ENCODE data around the gene SPOCK1. TPM values are rescaled to one million over a fixed set of nuclear protein-coding genes. Genes with fewer than 3 reads are reported as not detected.

SPOCK1 gene
- polyA plus RNA-seq, 2 donors, result 0.86 to 0.88 TPM

- Histone ChIP-seq H3K4me1 (ENCODE audit: control insufficient read depth in 2 of 2, insufficient read depth in 2 of 2, low read length in 1 of 2) (no peaks in the 10 kb centered on the region), H3K9me3 (ENCODE audit: control insufficient read depth in 2 of 2, insufficient read depth in 1 of 2, low read depth in 1 of 2, low read length in 1 of 2) (no peaks in the 10 kb centered on the region), H3K4me3 (ENCODE audit: low read depth in 1 of 2, low read length in 2 of 2) (no peak overlapping the region), H3K27me3 (ENCODE audit: control insufficient read depth in 1 of 2, insufficient read depth in 2 of 2, low read length in 2 of 2) (no peaks in the 10 kb centered on the region), H3K27ac (ENCODE audit: low read depth in 2 of 2, low read length in 1 of 2) (no peak overlapping the region), H3K36me3 (ENCODE audit: control insufficient read depth in 2 of 2, insufficient read depth in 2 of 2, low read length in 1 of 2) (no peaks in the 10 kb centered on the region)
- 53 to 61% methylated on average over 1 of the region's 1 CpG for WGBS, 2 donors
These were observed 61.4 kb downstream of the SPOCK1 start for GRCh38 chr5:137437774-137438173.

DNA sequence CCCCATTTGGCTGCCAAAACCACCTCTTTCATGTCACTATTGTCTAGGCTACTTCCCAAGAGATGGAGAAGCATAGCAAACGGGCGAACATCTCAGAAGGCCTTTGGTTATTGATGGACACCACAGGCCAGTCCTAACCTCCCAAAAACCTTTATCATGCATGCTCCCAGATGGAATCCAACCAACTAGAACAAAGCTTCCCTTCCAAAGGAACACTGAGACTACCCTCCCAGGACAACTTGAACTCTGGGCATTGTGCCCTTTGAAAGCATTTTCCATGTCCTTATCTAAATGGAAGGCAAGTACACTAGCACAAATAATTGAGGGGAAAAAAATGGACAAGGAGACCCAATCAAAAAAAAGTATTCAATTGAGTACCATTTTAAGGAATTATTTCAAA, 65.6 kb downstream of the SPOCK1 start:
- H3K9me3 ChIP-seq (ENCODE audit: control insufficient read depth in 2 of 2, insufficient read depth in 1 of 2, low read depth in 1 of 2, low read length in 1 of 2), result no peaks in the 10 kb centered on the region
- 76 to 86% methylated on average over 2 of the region's 2 CpGs for WGBS, 2 donors
- no peak overlapping the region for H3K27ac ChIP-seq (ENCODE audit: low read depth in 2 of 2, low read length in 1 of 2)
- H3K36me3 ChIP-seq (ENCODE audit: control insufficient read depth in 2 of 2, insufficient read depth in 2 of 2, low read length in 1 of 2), result no peaks in the 10 kb centered on the region
- no peaks in the 10 kb centered on the region for H3K27me3 ChIP-seq (ENCODE audit: control insufficient read depth in 1 of 2, insufficient read depth in 2 of 2, low read length in 2 of 2)
- H3K4me3 ChIP-seq (ENCODE audit: low read depth in 1 of 2, low read length in 2 of 2), result no peak overlapping the region
- no peaks in the 10 kb centered on the region for H3K4me1 ChIP-seq (ENCODE audit: control insufficient read depth in 2 of 2, insufficient read depth in 2 of 2, low read length in 1 of 2)

DNA sequence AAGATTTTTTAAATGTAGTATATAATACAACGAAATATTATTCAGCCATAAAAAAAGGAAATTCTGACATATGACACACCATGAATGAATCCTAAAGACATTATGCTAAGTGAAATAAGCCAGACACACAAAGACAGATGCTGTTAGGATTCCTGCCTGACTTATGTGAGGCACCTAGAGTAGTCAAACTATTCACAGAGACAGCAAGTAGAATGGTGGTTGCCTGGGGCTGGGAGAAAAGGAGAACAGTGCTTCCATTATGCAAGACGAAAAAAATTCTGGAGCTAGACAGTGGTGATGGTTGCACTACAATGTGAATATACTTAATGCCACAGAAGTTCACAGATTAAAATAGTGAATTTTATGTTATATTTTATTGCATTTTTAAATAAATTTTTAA, 66.8 kb downstream of the SPOCK1 start:
- H3K4me1 ChIP-seq (ENCODE audit: control insufficient read depth in 2 of 2, insufficient read depth in 2 of 2, low read length in 1 of 2), result no peaks in the 10 kb centered on the region
- WGBS, 2 donors, result 41 to 45% methylated on average over 2 of the region's 2 CpGs
- no peaks in the 10 kb centered on the region for H3K27me3 ChIP-seq (ENCODE audit: control insufficient read depth in 1 of 2, insufficient read depth in 2 of 2, low read length in 2 of 2)
- no peaks in the 10 kb centered on the region for H3K9me3 ChIP-seq (ENCODE audit: control insufficient read depth in 2 of 2, insufficient read depth in 1 of 2, low read depth in 1 of 2, low read length in 1 of 2)
- H3K27ac ChIP-seq (ENCODE audit: low read depth in 2 of 2, low read length in 1 of 2), result no peak overlapping the region
- H3K4me3 ChIP-seq (ENCODE audit: low read depth in 1 of 2, low read length in 2 of 2), result no peak overlapping the region
- no peaks in the 10 kb centered on the region for H3K36me3 ChIP-seq (ENCODE audit: control insufficient read depth in 2 of 2, insufficient read depth in 2 of 2, low read length in 1 of 2)

DNA sequence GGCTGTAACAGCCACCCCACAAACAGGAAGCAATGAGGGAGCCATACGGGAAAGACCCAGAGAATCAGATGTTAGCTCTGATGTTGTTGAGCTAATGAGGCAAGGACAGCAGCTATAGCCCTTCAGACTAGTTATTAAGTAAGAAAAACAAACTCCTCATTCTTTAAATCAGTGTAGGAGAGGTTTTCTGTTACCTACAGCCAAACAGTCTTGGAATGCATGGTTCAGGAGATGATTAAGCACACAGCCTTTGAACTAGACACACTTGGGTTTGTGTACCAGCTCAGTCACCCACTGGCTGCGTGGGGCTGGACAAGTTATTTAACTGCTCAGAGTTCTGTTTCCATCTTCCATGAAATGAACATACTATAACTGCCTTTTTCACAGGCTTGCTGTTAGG, 68.1 kb downstream of the SPOCK1 start:
- H3K9me3 ChIP-seq (ENCODE audit: control insufficient read depth in 2 of 2, insufficient read depth in 1 of 2, low read depth in 1 of 2, low read length in 1 of 2), result no peaks in the 10 kb centered on the region
- H3K27ac ChIP-seq (ENCODE audit: low read depth in 2 of 2, low read length in 1 of 2), result no peak overlapping the region
- no peaks in the 10 kb centered on the region for H3K27me3 ChIP-seq (ENCODE audit: control insufficient read depth in 1 of 2, insufficient read depth in 2 of 2, low read length in 2 of 2)
- H3K4me3 ChIP-seq (ENCODE audit: low read depth in 1 of 2, low read length in 2 of 2), result no peak overlapping the region
- 20 to 33% methylated on average over 2 of the region's 2 CpGs for WGBS, 2 donors
- no peaks in the 10 kb centered on the region for H3K4me1 ChIP-seq (ENCODE audit: control insufficient read depth in 2 of 2, insufficient read depth in 2 of 2, low read length in 1 of 2)
- H3K36me3 ChIP-seq (ENCODE audit: control insufficient read depth in 2 of 2, insufficient read depth in 2 of 2, low read length in 1 of 2), result no peaks in the 10 kb centered on the region

DNA sequence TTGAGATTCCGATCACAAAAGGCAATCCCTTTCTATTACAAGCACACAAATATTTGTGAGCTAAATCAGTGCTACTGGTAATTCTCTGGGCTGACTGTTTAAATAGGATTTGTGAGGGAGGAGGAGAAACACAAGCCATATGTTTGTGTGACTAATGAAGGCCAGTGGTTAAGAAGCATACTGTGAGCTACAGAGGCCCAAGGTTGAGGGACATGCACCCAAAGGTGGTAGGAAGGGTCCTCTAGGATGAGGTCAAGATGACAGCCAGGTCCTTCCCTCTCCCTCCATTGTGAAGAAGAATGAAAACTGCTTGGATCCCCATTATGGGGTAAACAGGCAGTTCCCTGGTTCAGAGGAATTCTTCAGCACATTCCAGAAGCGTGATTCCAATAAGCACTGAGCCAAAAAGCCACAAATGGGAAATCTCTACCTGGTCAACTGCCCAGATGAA, 83.9 kb downstream of the SPOCK1 start:
- Histone ChIP-seq H3K4me3 (ENCODE audit: low read depth in 1 of 2, low read length in 2 of 2) (no peak overlapping the region), H3K27me3 (ENCODE audit: control insufficient read depth in 1 of 2, insufficient read depth in 2 of 2, low read length in 2 of 2) (no peaks in the 10 kb centered on the region), H3K4me1 (ENCODE audit: control insufficient read depth in 2 of 2, insufficient read depth in 2 of 2, low read length in 1 of 2) (no peaks in the 10 kb centered on the region), H3K36me3 (ENCODE audit: control insufficient read depth in 2 of 2, insufficient read depth in 2 of 2, low read length in 1 of 2) (no peaks in the 10 kb centered on the region), H3K9me3 (ENCODE audit: control insufficient read depth in 2 of 2, insufficient read depth in 1 of 2, low read depth in 1 of 2, low read length in 1 of 2) (no peaks in the 10 kb centered on the region), H3K27ac (ENCODE audit: low read depth in 2 of 2, low read length in 1 of 2) (no peak overlapping the region)
- WGBS, 2 donors, result 63 to 73% methylated on average over 2 of the region's 2 CpGs

DNA sequence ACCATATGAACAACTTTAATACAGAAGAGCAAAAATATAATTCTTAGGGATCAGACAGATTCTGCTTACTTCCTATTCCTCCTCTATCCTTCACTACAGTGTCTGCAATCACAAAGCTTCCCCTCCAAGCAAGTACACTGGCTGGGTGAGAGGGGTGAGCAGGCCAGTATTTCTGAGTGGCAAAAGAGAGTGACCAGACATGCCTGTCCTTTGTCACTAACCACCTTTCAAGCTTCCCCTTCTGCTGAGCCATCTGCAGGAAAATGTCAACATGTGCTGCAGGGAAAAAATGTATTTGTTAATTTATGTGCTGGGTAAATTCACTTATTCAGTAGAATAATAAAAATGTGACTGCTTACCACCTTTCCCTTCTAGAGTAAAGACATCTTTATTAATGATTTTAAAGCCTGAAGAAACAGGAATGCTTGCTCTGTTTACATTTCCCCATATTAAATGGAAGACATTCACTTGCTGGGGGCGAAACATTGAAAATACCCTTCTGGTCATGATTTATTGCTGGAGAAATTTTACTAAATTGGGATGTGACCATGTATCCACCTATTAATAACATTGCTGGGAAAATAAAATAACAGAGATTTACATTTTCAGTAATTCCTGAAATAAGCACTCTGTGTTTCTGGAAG, 84.9 kb downstream of the SPOCK1 start:
- H3K4me3 ChIP-seq (ENCODE audit: low read depth in 1 of 2, low read length in 2 of 2), result no peak overlapping the region
- 31 to 54% methylated on average over 1 of the region's 1 CpG for WGBS, 2 donors
- H3K4me1 ChIP-seq (ENCODE audit: control insufficient read depth in 2 of 2, insufficient read depth in 2 of 2, low read length in 1 of 2), result no peaks in the 10 kb centered on the region
- no peak overlapping the region for H3K27ac ChIP-seq (ENCODE audit: low read depth in 2 of 2, low read length in 1 of 2)
- H3K9me3 ChIP-seq (ENCODE audit: control insufficient read depth in 2 of 2, insufficient read depth in 1 of 2, low read depth in 1 of 2, low read length in 1 of 2), result no peaks in the 10 kb centered on the region
- no peaks in the 10 kb centered on the region for H3K36me3 ChIP-seq (ENCODE audit: control insufficient read depth in 2 of 2, insufficient read depth in 2 of 2, low read length in 1 of 2)
- no peaks in the 10 kb centered on the region for H3K27me3 ChIP-seq (ENCODE audit: control insufficient read depth in 1 of 2, insufficient read depth in 2 of 2, low read length in 2 of 2)

DNA sequence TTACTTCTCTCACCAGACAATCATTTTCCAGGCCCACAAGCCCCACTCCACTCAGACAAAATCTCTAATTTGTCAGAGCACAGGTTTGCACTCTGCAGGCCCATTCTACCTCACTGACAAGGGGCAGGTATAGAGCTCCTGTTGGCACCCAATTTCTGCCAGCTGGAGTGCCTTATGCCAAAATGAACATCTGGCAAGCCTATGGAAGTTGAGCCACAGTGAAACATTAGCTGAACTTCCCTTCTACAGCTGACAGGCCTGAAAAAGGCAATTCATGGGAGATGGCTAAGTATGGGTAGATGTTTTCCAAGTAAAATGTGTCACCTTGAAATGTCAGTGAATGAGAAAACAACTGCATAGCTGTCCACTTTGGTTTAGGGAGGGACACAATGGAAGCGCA, 87.0 kb downstream of the SPOCK1 start:
- Histone ChIP-seq H3K27ac (ENCODE audit: low read depth in 2 of 2, low read length in 1 of 2) (no peak overlapping the region), H3K4me1 (ENCODE audit: control insufficient read depth in 2 of 2, insufficient read depth in 2 of 2, low read length in 1 of 2) (no peaks in the 10 kb centered on the region), H3K9me3 (ENCODE audit: control insufficient read depth in 2 of 2, insufficient read depth in 1 of 2, low read depth in 1 of 2, low read length in 1 of 2) (no peaks in the 10 kb centered on the region), H3K27me3 (ENCODE audit: control insufficient read depth in 1 of 2, insufficient read depth in 2 of 2, low read length in 2 of 2) (no peaks in the 10 kb centered on the region), H3K36me3 (ENCODE audit: control insufficient read depth in 2 of 2, insufficient read depth in 2 of 2, low read length in 1 of 2) (no peaks in the 10 kb centered on the region), H3K4me3 (ENCODE audit: low read depth in 1 of 2, low read length in 2 of 2) (no peak overlapping the region)
- 95 to 98% methylated on average over 1 of the region's 1 CpG for WGBS, 2 donors

- no peaks in the 10 kb centered on the region for H3K9me3 ChIP-seq (ENCODE audit: control insufficient read depth in 2 of 2, insufficient read depth in 1 of 2, low read depth in 1 of 2, low read length in 1 of 2)
- H3K36me3 ChIP-seq (ENCODE audit: control insufficient read depth in 2 of 2, insufficient read depth in 2 of 2, low read length in 1 of 2), result no peaks in the 10 kb centered on the region
- no peaks in the 10 kb centered on the region for H3K27me3 ChIP-seq (ENCODE audit: control insufficient read depth in 1 of 2, insufficient read depth in 2 of 2, low read length in 2 of 2)
- no peak overlapping the region for H3K4me3 ChIP-seq (ENCODE audit: low read depth in 1 of 2, low read length in 2 of 2)
- WGBS, 2 donors, result 75% methylated on average over 4 of the region's 4 CpGs
- H3K4me1 ChIP-seq (ENCODE audit: control insufficient read depth in 2 of 2, insufficient read depth in 2 of 2, low read length in 1 of 2), result peaks cover 0 to under 1% of the 10 kb centered on the region in 2 donors
- no peak overlapping the region for H3K27ac ChIP-seq (ENCODE audit: low read depth in 2 of 2, low read length in 1 of 2)
These were observed 88.7 kb downstream of the SPOCK1 start for GRCh38 chr5:137410234-137411010.

GRCh38 chr5:137409736-137410135, 89.4 kb downstream of the SPOCK1 start:
- no peak overlapping the region for H3K4me3 ChIP-seq (ENCODE audit: low read depth in 1 of 2, low read length in 2 of 2)
- no peak overlapping the region for H3K27ac ChIP-seq (ENCODE audit: low read depth in 2 of 2, low read length in 1 of 2)
- H3K36me3 ChIP-seq (ENCODE audit: control insufficient read depth in 2 of 2, insufficient read depth in 2 of 2, low read length in 1 of 2), result no peaks in the 10 kb centered on the region
- no peaks in the 10 kb centered on the region for H3K9me3 ChIP-seq (ENCODE audit: control insufficient read depth in 2 of 2, insufficient read depth in 1 of 2, low read depth in 1 of 2, low read length in 1 of 2)
- H3K4me1 ChIP-seq (ENCODE audit: control insufficient read depth in 2 of 2, insufficient read depth in 2 of 2, low read length in 1 of 2), result peaks cover 0 to 2% of the 10 kb centered on the region in 2 donors
- no peaks in the 10 kb centered on the region for H3K27me3 ChIP-seq (ENCODE audit: control insufficient read depth in 1 of 2, insufficient read depth in 2 of 2, low read length in 2 of 2)

GRCh38 chr5:137407090-137407489, 92.0 kb downstream of the SPOCK1 start:
- WGBS, 2 donors, result 39 to 42% methylated on average over 2 of the region's 2 CpGs
- H3K27me3 ChIP-seq (ENCODE audit: control insufficient read depth in 1 of 2, insufficient read depth in 2 of 2, low read length in 2 of 2), result no peaks in the 10 kb centered on the region
- no peaks in the 10 kb centered on the region for H3K9me3 ChIP-seq (ENCODE audit: control insufficient read depth in 2 of 2, insufficient read depth in 1 of 2, low read depth in 1 of 2, low read length in 1 of 2)
- no peak overlapping the region for H3K4me3 ChIP-seq (ENCODE audit: low read depth in 1 of 2, low read length in 2 of 2)
- no peaks in the 10 kb centered on the region for H3K36me3 ChIP-seq (ENCODE audit: control insufficient read depth in 2 of 2, insufficient read depth in 2 of 2, low read length in 1 of 2)
- H3K4me1 ChIP-seq (ENCODE audit: control insufficient read depth in 2 of 2, insufficient read depth in 2 of 2, low read length in 1 of 2), result peaks cover 0 to 2% of the 10 kb centered on the region in 2 donors
- no peak overlapping the region for H3K27ac ChIP-seq (ENCODE audit: low read depth in 2 of 2, low read length in 1 of 2)

All from esophagus (tissue), 2 donors.